AG04449 (cell line): ENCODE results near the gene BDKRB1.

Experiments
- CTCF ChIA-PET: fragments of 350-600 bp; formaldehyde crosslinking; extraction: SDS; loops from one replicate; lab custom pipeline; 2021; ENCODE audit warnings: antibody characterized with exemption; lab: Yijun Ruan, JAX
- POLR2A ChIA-PET: fragments of 400-600, 350-600 bp; formaldehyde crosslinking; extraction: SDS; loops from one replicate; lab custom pipeline; 2020; ENCODE audit warnings: antibody characterized with exemption, inconsistent platforms; lab: Yijun Ruan, JAX
- DNase-seq: peaks from one replicate; pipeline ENCODE4 v3.0.0-alpha.2; 2010; ENCODE audit warnings: low read depth, low spot score
- H3K4me3 ChIP-seq: 2 replicates; pipeline ENCODE4 v1.5.1; 2011; ENCODE audit warnings: low read depth, mild to moderate bottlenecking, control low read depth, low read length
- CTCF ChIP-seq: IDR thresholded peaks from one replicate; pipeline ENCODE4 v1.5.1; 2011; ENCODE audit warnings: mild to moderate bottlenecking, moderate library complexity, low read length, control low read depth, inconsistent platforms; ENCODE audit not compliant: insufficient read depth; ENCODE audit errors: missing control alignments

Gene BDKRB1

GRCh38 chr14:96268431-96269358, 12.7 kb downstream of the BDKRB1 start:
- no peak for TF ChIP-seq CTCF
- POLR2A ChIA-PET, result interaction anchor here (1.0 to 1.4 kb wide), 3 partner anchors 13 to 22 kb away, joined by 3 to 4 read pairs (median 4); partner anchors contain the start of gene BDKRB1
- CTCF ChIA-PET, result interaction anchor here (0.9 to 9.0 kb wide), 6 partner anchors 5 to 170 kb away, joined by 3 to 98 read pairs (median 5); no protein-coding TSS in a partner anchor
- peak; percentile 88 for DNase-seq
- H3K4me3 ChIP-seq, result no peak overlapping the region

- H3K4me3 ChIP-seq, result no peak overlapping the region
- CTCF ChIA-PET, result interaction anchor here (0.9 to 2.7 kb wide), 5 partner anchors 9 to 171 kb away, joined by 3 to 16 read pairs (median 4); no protein-coding TSS in a partner anchor
- no peak for DNase-seq
- POLR2A ChIA-PET, result interaction anchor here (1.0 to 1.4 kb wide), 3 partner anchors 14 to 23 kb away, joined by 3 to 4 read pairs (median 4); partner anchors contain the start of gene BDKRB1
- no peak for TF ChIP-seq CTCF
These were observed 13.3 kb downstream of the BDKRB1 start for GRCh38 chr14:96269359-96269710.

- no peak for DNase-seq
- ChIA-PET CTCF (interaction anchor here (1.1 to 18.8 kb wide), 7 partner anchors 7 to 271 kb away, joined by 3 to 746 read pairs (median 73); partner anchors contain the start of gene BDKRB1), POLR2A (no interaction called here)
- TF ChIP-seq CTCF, result no peak
- H3K4me3 ChIP-seq, result no peak overlapping the region
These were observed 14.8 kb downstream of the BDKRB1 start for GRCh38 chr14:96270565-96271420.

- H3K4me3 ChIP-seq, result no peak overlapping the region
- DNase-seq, result no peak
- ChIA-PET POLR2A (no interaction called here), CTCF (interaction anchor here (1.1 to 18.8 kb wide), 7 partner anchors 8 to 271 kb away, joined by 3 to 746 read pairs (median 73); partner anchors contain the start of gene BDKRB1)
- no peak for TF ChIP-seq CTCF
These were observed 15.4 kb downstream of the BDKRB1 start for GRCh38 chr14:96271421-96271762.

GRCh38 chr14:96272777-96273473, 16.9 kb downstream of the BDKRB1 start:
- ChIA-PET CTCF (interaction anchor here (0.7 to 18.8 kb wide), 11 partner anchors 9 to 713 kb away, joined by 3 to 746 read pairs (median 27); partner anchors contain the start of gene BDKRB1), POLR2A (interaction anchor here (1.5 kb wide), 1 partner anchor 17 kb away, joined by 5 read pairs; the partner anchor contains the start of gene BDKRB1)
- no peak overlapping the region for H3K4me3 ChIP-seq
- no peak for TF ChIP-seq CTCF
- no peak for DNase-seq
